HCT116 (cell line): Measurements from ENCODE around the gene CORT.

Source experiments
- POLR2A ChIP-seq: IDR thresholded peaks from 2 replicates; pipeline ENCODE4 v1.7.0; 2011; ENCODE audit warnings: borderline replicate concordance; ENCODE audit not compliant: insufficient read depth, insufficient read length; ENCODE audit errors: extremely low read depth
- RAD21 ChIP-seq: IDR thresholded peaks from 2 replicates; pipeline ENCODE4 v1.6.1; 2012; ENCODE audit warnings: low read depth, mild to moderate bottlenecking
- SIN3A ChIP-seq: IDR thresholded peaks from 2 replicates; pipeline ENCODE4 v1.6.1; 2012; ENCODE audit warnings: low read depth
- TCF7L2 ChIP-seq: IDR thresholded peaks from 2 replicates; pipeline ENCODE4 v1.7.0; 2011; ENCODE audit warnings: borderline replicate concordance, inconsistent platforms; ENCODE audit not compliant: insufficient read depth, insufficient read length; ENCODE audit errors: extremely low read depth

- no peak for TF ChIP-seq SIN3A
- no peak for TF ChIP-seq TCF7L2
- no peak for TF ChIP-seq RAD21
- no peak for TF ChIP-seq POLR2A
Measured at GRCh38 chr1:10424034-10424433, 25.8 kb upstream of the CORT start.
